ENCODE results near the gene ZSWIM4.

DNA sequence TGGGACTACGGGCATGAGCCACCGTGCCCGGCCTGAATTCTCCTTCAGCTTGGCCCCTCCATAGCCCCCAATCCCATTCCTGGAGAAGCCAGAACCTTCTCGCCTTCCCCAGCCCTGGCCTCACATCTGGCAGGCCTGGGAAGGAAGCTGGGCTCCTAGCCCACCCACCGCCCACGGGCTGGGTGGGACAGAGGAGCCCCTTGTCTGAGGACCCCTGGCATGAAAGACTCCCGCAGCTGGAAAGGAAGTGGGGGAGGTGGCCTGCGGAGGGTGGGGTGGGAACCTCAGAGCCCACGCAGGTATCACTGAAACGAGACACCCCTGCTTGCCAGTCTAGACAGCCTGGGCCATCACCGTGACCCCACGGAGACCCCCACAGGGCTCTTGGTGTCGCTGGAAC lies 74.0 kb downstream of the ZSWIM4 start:
- TF ChIP-seq, protein P1, sequence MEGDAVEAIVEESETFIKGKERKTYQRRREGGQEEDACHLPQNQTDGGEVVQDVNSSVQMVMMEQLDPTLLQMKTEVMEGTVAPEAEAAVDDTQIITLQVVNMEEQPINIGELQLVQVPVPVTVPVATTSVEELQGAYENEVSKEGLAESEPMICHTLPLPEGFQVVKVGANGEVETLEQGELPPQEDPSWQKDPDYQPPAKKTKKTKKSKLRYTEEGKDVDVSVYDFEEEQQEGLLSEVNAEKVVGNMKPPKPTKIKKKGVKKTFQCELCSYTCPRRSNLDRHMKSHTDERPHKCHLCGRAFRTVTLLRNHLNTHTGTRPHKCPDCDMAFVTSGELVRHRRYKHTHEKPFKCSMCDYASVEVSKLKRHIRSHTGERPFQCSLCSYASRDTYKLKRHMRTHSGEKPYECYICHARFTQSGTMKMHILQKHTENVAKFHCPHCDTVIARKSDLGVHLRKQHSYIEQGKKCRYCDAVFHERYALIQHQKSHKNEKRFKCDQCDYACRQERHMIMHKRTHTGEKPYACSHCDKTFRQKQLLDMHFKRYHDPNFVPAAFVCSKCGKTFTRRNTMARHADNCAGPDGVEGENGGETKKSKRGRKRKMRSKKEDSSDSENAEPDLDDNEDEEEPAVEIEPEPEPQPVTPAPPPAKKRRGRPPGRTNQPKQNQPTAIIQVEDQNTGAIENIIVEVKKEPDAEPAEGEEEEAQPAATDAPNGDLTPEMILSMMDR (IDR thresholded peaks at IDR 0.05; ENCODE audit: low read depth, low read length), result no peak
- no peak for TF ChIP-seq EZH2phosphoT487 (IDR thresholded peaks at IDR 0.05; ENCODE audit: low read depth)
